Neural crest cell (in vitro differentiated cells): Measurements from ENCODE around the gene MLLT6. TPM values are rescaled to one million over a fixed set of nuclear protein-coding genes. Genes with fewer than 3 reads are reported as not detected.

Experiments used
- DNase-seq: peaks from one replicate; pipeline ENCODE4 v3.0.0; 2021; ENCODE audit warnings: low read depth, mixed read lengths, low spot score
- H3K27ac Mint-ChIP-seq: one replicate; pipeline ENCODE4 v1.8.0; 2021; ENCODE audit warnings: mild to moderate bottlenecking, mixed read lengths; ENCODE audit not compliant: unreplicated experiment
- H3K27me3 Mint-ChIP-seq: 2 replicates; pipeline ENCODE4 v1.8.0; 2021; ENCODE audit warnings: low read depth, mild to moderate bottlenecking, mixed read lengths
- H3K36me3 Mint-ChIP-seq: 2 replicates; pipeline ENCODE4 v1.8.0; 2021; ENCODE audit warnings: low read depth, mild to moderate bottlenecking, mixed read lengths
- H3K4me1 Mint-ChIP-seq: 2 replicates; pipeline ENCODE4 v1.8.0; 2021; ENCODE audit warnings: mixed read lengths
- H3K4me3 Mint-ChIP-seq: one replicate; pipeline ENCODE4 v1.8.0; 2021; ENCODE audit warnings: mild to moderate bottlenecking, mixed read lengths
- H3K9me3 Mint-ChIP-seq: 2 replicates; pipeline ENCODE4 v1.8.0; 2021; ENCODE audit warnings: mixed read lengths
- CTCF ChIP-seq: fragments of 200-600 bp; sonication (generic); conservative IDR thresholded peaks from 2 replicates; pipeline ENCODE4 v1.5.0; 2021; ENCODE audit warnings: antibody characterized with exemption, mild to moderate bottlenecking
- total RNA-seq: library from RNA; stranded (reverse); gene quantifications from 2 replicates; pipeline ENCODE4 v1.2.1, GENCODE V29; 2021

The MLLT6 gene
- total RNA-seq, 1 donor from 2014 or later, result 79.6 TPM

GRCh38 chr17:38712593-38712992 is 7.5 kb downstream of the MLLT6 start:
- no peaks in the 10 kb centered on the region for H3K27me3 Mint-ChIP-seq
- H3K4me3 Mint-ChIP-seq, result no peak overlapping the region
- no peak for TF ChIP-seq CTCF
- H3K27ac Mint-ChIP-seq, result no peak overlapping the region
- H3K4me1 Mint-ChIP-seq, result peaks cover 6% of the 10 kb centered on the region
- no peak for DNase-seq
- peaks cover 16% of the 10 kb centered on the region for H3K36me3 Mint-ChIP-seq
- no peaks in the 10 kb centered on the region for H3K9me3 Mint-ChIP-seq

- no peak overlapping the region for H3K27ac Mint-ChIP-seq
- H3K9me3 Mint-ChIP-seq, result no peaks in the 10 kb centered on the region
- H3K36me3 Mint-ChIP-seq, result peaks cover 13% of the 10 kb centered on the region
- peaks cover under 1% of the 10 kb centered on the region for H3K27me3 Mint-ChIP-seq
- no peak for DNase-seq
- TF ChIP-seq CTCF, result no peak
- H3K4me1 Mint-ChIP-seq, result peaks cover 1% of the 10 kb centered on the region
- no peak overlapping the region for H3K4me3 Mint-ChIP-seq
Observed at GRCh38 chr17:38713456-38714075, 8.5 kb downstream of the MLLT6 start.

- Mint-ChIP-seq H3K4me3 (no peak overlapping the region), H3K27ac (peak overlapping the region; percentile 57), H3K27me3 (peaks cover 10% of the 10 kb centered on the region), H3K36me3 (peaks cover 7% of the 10 kb centered on the region), H3K4me1 (peaks cover 12% of the 10 kb centered on the region), H3K9me3 (no peaks in the 10 kb centered on the region)
- no peak for TF ChIP-seq CTCF
- DNase-seq, result no peak
Observed at GRCh38 chr17:38715216-38715943, 10.3 kb downstream of the MLLT6 start.

- peaks cover 10% of the 10 kb centered on the region for H3K27me3 Mint-ChIP-seq
- H3K4me1 Mint-ChIP-seq, result peaks cover 21% of the 10 kb centered on the region
- no peaks in the 10 kb centered on the region for H3K9me3 Mint-ChIP-seq
- no peak overlapping the region for H3K27ac Mint-ChIP-seq
- peaks cover 7% of the 10 kb centered on the region for H3K36me3 Mint-ChIP-seq
- H3K4me3 Mint-ChIP-seq, result no peak overlapping the region
- no peak for DNase-seq
- TF ChIP-seq CTCF, result no peak
Observed at GRCh38 chr17:38716368-38717005, 11.4 kb downstream of the MLLT6 start.

- H3K36me3 Mint-ChIP-seq, result peaks cover 7% of the 10 kb centered on the region
- DNase-seq, result no peak
- TF ChIP-seq CTCF, result no peak
- peaks cover 21% of the 10 kb centered on the region for H3K4me1 Mint-ChIP-seq
- H3K4me3 Mint-ChIP-seq, result no peak overlapping the region
- no peaks in the 10 kb centered on the region for H3K9me3 Mint-ChIP-seq
- H3K27me3 Mint-ChIP-seq, result peaks cover 10% of the 10 kb centered on the region
- no peak overlapping the region for H3K27ac Mint-ChIP-seq
Observed at GRCh38 chr17:38717139-38717745, 12.2 kb downstream of the MLLT6 start.
